Esophagus squamous epithelium (tissue), 4 donors: ENCODE results near the gene FGF14.

Source experiments
- POLR2A ChIP-seq, 4 donors: fragments of 450-650 bp; IDR thresholded peaks; one replicate each; pipeline ENCODE4 v1.6.1; 2017; ENCODE audit warnings: antibody characterized with exemption in 4 of 4, mild to moderate bottlenecking in 4 of 4, moderate library complexity in 3 of 4
- TF ChIP-seq, protein P1 (sequence below), 6 experiments: fragments of 450-650 bp in 4 of 6; fragments of 200-600 bp in 2 of 6; sonication (generic) in 2 of 6; IDR thresholded peaks; one replicate each; pipeline ENCODE4 v1.5.1; 2016 to 2019; ENCODE audit warnings: antibody characterized with exemption in 6 of 6, mild to moderate bottlenecking in 4 of 6, moderate library complexity in 4 of 6

DNA sequence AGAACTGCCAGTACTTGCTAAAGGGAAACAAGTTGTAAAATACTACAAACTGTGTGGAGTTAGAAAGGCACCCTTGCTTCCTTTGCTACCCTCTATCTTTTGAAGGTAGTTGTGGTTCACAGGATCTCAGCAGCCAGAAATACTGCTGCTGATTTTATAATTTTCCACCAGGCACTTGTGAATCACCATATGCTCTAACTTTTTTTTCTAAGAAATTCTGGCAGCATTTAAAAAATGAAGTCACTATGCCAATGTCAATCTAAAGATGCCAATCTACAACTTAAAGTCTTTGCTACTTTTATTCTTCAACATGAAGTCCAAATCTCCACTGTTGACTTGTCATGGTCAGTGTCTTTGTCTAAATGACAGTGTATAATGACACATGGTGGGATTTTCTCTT is 621.6 kb downstream of the FGF14 start:
- TF ChIP-seq, protein P1, sequence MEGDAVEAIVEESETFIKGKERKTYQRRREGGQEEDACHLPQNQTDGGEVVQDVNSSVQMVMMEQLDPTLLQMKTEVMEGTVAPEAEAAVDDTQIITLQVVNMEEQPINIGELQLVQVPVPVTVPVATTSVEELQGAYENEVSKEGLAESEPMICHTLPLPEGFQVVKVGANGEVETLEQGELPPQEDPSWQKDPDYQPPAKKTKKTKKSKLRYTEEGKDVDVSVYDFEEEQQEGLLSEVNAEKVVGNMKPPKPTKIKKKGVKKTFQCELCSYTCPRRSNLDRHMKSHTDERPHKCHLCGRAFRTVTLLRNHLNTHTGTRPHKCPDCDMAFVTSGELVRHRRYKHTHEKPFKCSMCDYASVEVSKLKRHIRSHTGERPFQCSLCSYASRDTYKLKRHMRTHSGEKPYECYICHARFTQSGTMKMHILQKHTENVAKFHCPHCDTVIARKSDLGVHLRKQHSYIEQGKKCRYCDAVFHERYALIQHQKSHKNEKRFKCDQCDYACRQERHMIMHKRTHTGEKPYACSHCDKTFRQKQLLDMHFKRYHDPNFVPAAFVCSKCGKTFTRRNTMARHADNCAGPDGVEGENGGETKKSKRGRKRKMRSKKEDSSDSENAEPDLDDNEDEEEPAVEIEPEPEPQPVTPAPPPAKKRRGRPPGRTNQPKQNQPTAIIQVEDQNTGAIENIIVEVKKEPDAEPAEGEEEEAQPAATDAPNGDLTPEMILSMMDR (IDR thresholded peaks at IDR 0.05), result no peak
- no peak for TF ChIP-seq POLR2A (IDR thresholded peaks at IDR 0.05)
